HepG2 (cell line): Measurements from ENCODE around the gene NDUFAF3. TPM values are rescaled to one million over a fixed set of nuclear protein-coding genes. Genes with fewer than 3 reads are reported as not detected.

Experiments used
- BHLHE40 ChIP-seq: IDR thresholded peaks from 2 replicates; pipeline ENCODE4 v1.6.1; 2011; ENCODE audit warnings: low read length, improper control_type of control experiment
- BRD4 ChIP-seq: sonication (generic); formaldehyde crosslinking; IDR thresholded peaks from 2 replicates; pipeline ENCODE4 v1.4.0; 2020; ENCODE audit warnings: missing genetic modification reagents
- FOXA1 ChIP-seq, 2 experiments: fragments of 450-650 bp in 1 of 2; sonication (generic) in 1 of 2; formaldehyde crosslinking in 1 of 2; IDR thresholded peaks; 2 replicates each; pipeline versions ENCODE4 v1.4.0 to v1.6.1; 2016 to 2020; ENCODE audit warnings: missing genetic modification reagents in 1 of 2
- KLF12 ChIP-seq: sonication (generic); formaldehyde crosslinking; IDR thresholded peaks from 2 replicates; pipeline ENCODE4 v1.4.0; 2020; ENCODE audit warnings: missing genetic modification reagents, borderline replicate concordance
- POLR2G ChIP-seq: fragments of 200-400 bp; formaldehyde crosslinking; IDR thresholded peaks from 2 replicates; pipeline ENCODE4 v1.6.1; 2018; ENCODE audit warnings: mild to moderate bottlenecking, low read depth, low read length, moderate library complexity
- SP1 ChIP-seq, 2 experiments: fragments of 450-650 bp in 1 of 2; sonication (generic) in 1 of 2; formaldehyde crosslinking in 1 of 2; IDR thresholded peaks; 2 replicates each; pipeline versions ENCODE4 v1.4.0 to v1.6.1; 2016 to 2020; ENCODE audit warnings: missing genetic modification reagents in 1 of 2
- SRSF1 ChIP-seq: fragments of 200-400 bp; formaldehyde crosslinking; optimal IDR thresholded peaks from 2 replicates; pipeline ENCODE3; 2017; ENCODE audit warnings: mild to moderate bottlenecking, low read depth, low read length, moderate library complexity
- ZFX ChIP-seq: sonication (generic); formaldehyde crosslinking; IDR thresholded peaks from 2 replicates; pipeline ENCODE4 v1.4.0; 2020; ENCODE audit warnings: mild to moderate bottlenecking, low read depth, missing genetic modification reagents, moderate library complexity
- ZNF124 ChIP-seq: sonication (generic); formaldehyde crosslinking; IDR thresholded peaks from 2 replicates; pipeline ENCODE4 v1.4.0; 2020; ENCODE audit warnings: missing genetic modification reagents
- ZNF510 ChIP-seq: sonication (generic); formaldehyde crosslinking; IDR thresholded peaks from 2 replicates; pipeline ENCODE4 v1.4.0; 2020; ENCODE audit warnings: low read depth, mild to moderate bottlenecking, missing genetic modification reagents
- ZNF674 ChIP-seq: sonication (generic); formaldehyde crosslinking; IDR thresholded peaks from 2 replicates; pipeline ENCODE4 v1.5.0; 2020; ENCODE audit warnings: low read depth, mild to moderate bottlenecking, missing genetic modification reagents
- polyA plus RNA-seq, 8 experiments: library from polyadenylated mRNA; depleted of rRNA in 3 of 8; stranded (reverse) in 7 of 8; unstranded in 1 of 8; fragments of >200 nt; fragmentation: Illumina TruSeq in 4 of 8; extraction: Trizol in 4 of 8; gene quantifications; 2 replicates each; pipeline versions ENCODE4 v1.2.1 to v1.2.3, GENCODE V29; 2011 to 2016; ENCODE audit warnings: low read depth in 4 of 8, missing spikeins in 1 of 8, mixed read lengths in 1 of 8; ENCODE audit not compliant: insufficient read depth in 1 of 8
- total RNA-seq, 5 experiments: library from RNA; depleted of rRNA; stranded (reverse); fragments of >200 nt; fragmentation: Illumina TruSeq; extraction: Trizol; gene quantifications; 2 replicates each; pipeline ENCODE4 v1.2.3, GENCODE V29; 2016; ENCODE audit warnings: low read depth in 1 of 5
- TF ChIP-seq, protein P1 (sequence below): IDR thresholded peaks from 2 replicates; pipeline ENCODE4 v1.6.1; 2016; ENCODE audit warnings: low read depth, missing genetic modification reagents, missing compliant biosample characterization
- TF ChIP-seq, protein P2 (sequence below): sonication (generic); formaldehyde crosslinking; IDR thresholded peaks from 2 replicates; pipeline ENCODE4 v1.4.0; 2020; ENCODE audit warnings: missing genetic modification reagents
- TF ChIP-seq, protein P3 (sequence below): sonication (generic); formaldehyde crosslinking; IDR thresholded peaks from 2 replicates; pipeline ENCODE4 v1.4.0; 2020; ENCODE audit warnings: mild to moderate bottlenecking, missing genetic modification reagents
- TF ChIP-seq, protein P4 (sequence below): IDR thresholded peaks from 2 replicates; pipeline ENCODE4 v1.6.1; 2016; ENCODE audit warnings: mild to moderate bottlenecking, missing biosample characterization, missing genetic modification reagents
- TF ChIP-seq, protein P5 (sequence below): sonication (generic); formaldehyde crosslinking; IDR thresholded peaks from 2 replicates; pipeline ENCODE4 v1.5.0; 2020; ENCODE audit warnings: missing genetic modification reagents
- TF ChIP-seq, protein P6 (sequence below): IDR thresholded peaks from 2 replicates; pipeline ENCODE4 v1.6.1; 2016; ENCODE audit warnings: missing biosample characterization, missing genetic modification reagents, low read depth

The NDUFAF3 gene
- total and polyA plus RNA-seq, 2 of the 13 experiments (the other 11 are each of a cell fraction or from before 2014, with no cell fraction given) = 39.0 to 50.0 TPM

DNA sequence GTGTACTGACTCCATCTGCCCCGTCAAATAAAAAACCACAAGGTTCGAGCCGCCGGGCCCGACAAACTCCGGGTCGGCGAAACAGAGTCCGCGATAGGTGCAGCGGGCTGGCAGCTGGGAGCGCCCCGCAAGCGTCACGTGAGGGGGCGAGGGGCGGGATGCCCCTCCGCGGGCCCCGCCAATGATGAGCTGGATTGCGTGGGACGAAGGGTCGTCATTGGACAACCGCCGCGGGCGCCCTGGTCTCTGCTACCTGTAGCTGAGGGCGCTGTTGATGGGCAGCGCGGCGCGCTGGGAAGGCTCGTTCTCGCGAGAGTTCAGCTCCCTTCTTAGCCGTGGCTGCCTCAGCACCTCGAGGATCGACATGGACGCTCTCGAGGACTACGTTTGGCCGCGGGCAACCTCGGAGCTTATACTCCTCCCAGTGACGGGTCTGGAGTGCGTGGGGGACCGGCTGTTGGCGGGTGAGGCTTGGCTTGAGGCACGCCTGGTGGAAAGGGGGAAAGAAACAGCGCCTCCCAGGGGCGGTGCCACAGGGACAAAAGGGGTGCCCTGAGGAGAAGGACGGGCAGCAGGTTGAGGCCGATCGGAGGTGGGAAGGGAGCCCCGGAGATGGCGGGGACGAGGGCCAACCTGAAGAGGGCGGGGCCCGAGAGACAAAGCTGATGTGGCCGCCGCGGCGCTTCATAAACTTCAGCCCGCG is 14.7 kb upstream of the NDUFAF3 start, which contains the start of gene WDR6 (continued):
- TF ChIP-seq, protein P1, sequence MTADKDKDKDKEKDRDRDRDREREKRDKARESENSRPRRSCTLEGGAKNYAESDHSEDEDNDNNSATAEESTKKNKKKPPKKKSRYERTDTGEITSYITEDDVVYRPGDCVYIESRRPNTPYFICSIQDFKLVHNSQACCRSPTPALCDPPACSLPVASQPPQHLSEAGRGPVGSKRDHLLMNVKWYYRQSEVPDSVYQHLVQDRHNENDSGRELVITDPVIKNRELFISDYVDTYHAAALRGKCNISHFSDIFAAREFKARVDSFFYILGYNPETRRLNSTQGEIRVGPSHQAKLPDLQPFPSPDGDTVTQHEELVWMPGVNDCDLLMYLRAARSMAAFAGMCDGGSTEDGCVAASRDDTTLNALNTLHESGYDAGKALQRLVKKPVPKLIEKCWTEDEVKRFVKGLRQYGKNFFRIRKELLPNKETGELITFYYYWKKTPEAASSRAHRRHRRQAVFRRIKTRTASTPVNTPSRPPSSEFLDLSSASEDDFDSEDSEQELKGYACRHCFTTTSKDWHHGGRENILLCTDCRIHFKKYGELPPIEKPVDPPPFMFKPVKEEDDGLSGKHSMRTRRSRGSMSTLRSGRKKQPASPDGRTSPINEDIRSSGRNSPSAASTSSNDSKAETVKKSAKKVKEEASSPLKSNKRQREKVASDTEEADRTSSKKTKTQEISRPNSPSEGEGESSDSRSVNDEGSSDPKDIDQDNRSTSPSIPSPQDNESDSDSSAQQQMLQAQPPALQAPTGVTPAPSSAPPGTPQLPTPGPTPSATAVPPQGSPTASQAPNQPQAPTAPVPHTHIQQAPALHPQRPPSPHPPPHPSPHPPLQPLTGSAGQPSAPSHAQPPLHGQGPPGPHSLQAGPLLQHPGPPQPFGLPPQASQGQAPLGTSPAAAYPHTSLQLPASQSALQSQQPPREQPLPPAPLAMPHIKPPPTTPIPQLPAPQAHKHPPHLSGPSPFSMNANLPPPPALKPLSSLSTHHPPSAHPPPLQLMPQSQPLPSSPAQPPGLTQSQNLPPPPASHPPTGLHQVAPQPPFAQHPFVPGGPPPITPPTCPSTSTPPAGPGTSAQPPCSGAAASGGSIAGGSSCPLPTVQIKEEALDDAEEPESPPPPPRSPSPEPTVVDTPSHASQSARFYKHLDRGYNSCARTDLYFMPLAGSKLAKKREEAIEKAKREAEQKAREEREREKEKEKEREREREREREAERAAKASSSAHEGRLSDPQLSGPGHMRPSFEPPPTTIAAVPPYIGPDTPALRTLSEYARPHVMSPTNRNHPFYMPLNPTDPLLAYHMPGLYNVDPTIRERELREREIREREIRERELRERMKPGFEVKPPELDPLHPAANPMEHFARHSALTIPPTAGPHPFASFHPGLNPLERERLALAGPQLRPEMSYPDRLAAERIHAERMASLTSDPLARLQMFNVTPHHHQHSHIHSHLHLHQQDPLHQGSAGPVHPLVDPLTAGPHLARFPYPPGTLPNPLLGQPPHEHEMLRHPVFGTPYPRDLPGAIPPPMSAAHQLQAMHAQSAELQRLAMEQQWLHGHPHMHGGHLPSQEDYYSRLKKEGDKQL (CRISPR knock-in tag) = no peak
- TF ChIP-seq ZNF674 (no peak), ZFX (CRISPR knock-in tag) (peak; percentile 78), ZNF510 (0 out of 2 replicates have a peak, but pooled peaks have one; percentile 29), SP1 (IDR thresholded peaks at IDR 0.05) (peak; percentile 83), SP1 (CRISPR knock-in tag; IDR thresholded peaks at IDR 0.05) (peak; percentile 75), SRSF1 (no peak), POLR2G (peak; percentile 97), BRD4 (CRISPR knock-in tag) (no peak), ZNF124 (CRISPR knock-in tag) (no peak), BHLHE40 (peak; percentile 99), KLF12 (CRISPR knock-in tag) (no peak), FOXA1 (IDR thresholded peaks at IDR 0.05) (no peak), FOXA1 (CRISPR knock-in tag; IDR thresholded peaks at IDR 0.05) (no peak)
- TF ChIP-seq, protein P2, sequence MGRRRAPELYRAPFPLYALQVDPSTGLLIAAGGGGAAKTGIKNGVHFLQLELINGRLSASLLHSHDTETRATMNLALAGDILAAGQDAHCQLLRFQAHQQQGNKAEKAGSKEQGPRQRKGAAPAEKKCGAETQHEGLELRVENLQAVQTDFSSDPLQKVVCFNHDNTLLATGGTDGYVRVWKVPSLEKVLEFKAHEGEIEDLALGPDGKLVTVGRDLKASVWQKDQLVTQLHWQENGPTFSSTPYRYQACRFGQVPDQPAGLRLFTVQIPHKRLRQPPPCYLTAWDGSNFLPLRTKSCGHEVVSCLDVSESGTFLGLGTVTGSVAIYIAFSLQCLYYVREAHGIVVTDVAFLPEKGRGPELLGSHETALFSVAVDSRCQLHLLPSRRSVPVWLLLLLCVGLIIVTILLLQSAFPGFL (CRISPR knock-in tag) = no peak
- TF ChIP-seq, protein P3, sequence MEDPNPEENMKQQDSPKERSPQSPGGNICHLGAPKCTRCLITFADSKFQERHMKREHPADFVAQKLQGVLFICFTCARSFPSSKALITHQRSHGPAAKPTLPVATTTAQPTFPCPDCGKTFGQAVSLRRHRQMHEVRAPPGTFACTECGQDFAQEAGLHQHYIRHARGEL (CRISPR knock-in tag) = 0 out of 2 replicates have a peak, but pooled peaks have one; percentile 10
- TF ChIP-seq, protein P4, sequence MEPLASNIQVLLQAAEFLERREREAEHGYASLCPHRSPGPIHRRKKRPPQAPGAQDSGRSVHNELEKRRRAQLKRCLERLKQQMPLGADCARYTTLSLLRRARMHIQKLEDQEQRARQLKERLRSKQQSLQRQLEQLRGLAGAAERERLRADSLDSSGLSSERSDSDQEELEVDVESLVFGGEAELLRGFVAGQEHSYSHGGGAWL = peak; percentile 13; the same call in 1 of the 2 replicates
- TF ChIP-seq, protein P5, sequence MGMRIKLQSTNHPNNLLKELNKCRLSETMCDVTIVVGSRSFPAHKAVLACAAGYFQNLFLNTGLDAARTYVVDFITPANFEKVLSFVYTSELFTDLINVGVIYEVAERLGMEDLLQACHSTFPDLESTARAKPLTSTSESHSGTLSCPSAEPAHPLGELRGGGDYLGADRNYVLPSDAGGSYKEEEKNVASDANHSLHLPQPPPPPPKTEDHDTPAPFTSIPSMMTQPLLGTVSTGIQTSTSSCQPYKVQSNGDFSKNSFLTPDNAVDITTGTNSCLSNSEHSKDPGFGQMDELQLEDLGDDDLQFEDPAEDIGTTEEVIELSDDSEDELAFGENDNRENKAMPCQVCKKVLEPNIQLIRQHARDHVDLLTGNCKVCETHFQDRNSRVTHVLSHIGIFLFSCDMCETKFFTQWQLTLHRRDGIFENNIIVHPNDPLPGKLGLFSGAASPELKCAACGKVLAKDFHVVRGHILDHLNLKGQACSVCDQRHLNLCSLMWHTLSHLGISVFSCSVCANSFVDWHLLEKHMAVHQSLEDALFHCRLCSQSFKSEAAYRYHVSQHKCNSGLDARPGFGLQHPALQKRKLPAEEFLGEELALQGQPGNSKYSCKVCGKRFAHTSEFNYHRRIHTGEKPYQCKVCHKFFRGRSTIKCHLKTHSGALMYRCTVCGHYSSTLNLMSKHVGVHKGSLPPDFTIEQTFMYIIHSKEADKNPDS (CRISPR knock-in tag) = no peak; the same call in 1 of the 2 replicates
- TF ChIP-seq, protein P6, sequence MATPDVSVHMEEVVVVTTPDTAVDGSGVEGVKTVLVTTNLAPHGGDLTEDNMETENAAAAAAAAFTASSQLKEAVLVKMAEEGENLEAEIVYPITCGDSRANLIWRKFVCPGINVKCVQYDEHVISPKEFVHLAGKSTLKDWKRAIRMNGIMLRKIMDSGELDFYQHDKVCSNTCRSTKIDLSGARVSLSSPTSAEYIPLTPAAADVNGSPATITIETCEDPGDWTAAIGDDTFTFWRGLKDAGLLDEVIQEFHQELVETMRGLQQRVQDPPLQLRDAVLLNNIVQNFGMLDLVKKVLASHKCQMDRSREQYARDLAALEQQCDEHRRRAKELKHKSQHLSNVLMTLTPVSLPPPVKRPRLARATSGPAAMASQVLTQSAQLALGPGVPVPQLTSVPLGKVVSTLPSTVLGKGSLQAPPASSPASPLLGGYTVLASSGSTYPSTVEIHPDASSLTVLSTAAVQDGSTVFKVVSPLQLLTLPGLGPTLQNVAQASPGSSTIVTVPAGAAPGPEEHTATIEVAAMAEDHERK (CRISPR knock-in tag) = peak; percentile 34; the same call in 1 of the 2 replicates
